HepG2 (cell line): Measurements from ENCODE around the gene IL12A. TPM values are rescaled to one million over a fixed set of nuclear protein-coding genes. Genes with fewer than 3 reads are reported as not detected.

Experiments
- AKAP8 ChIP-seq: sonication (generic); formaldehyde crosslinking; IDR thresholded peaks from 2 replicates; pipeline ENCODE4 v1.5.1; 2020; ENCODE audit warnings: mild to moderate bottlenecking, missing genetic modification reagents
- ARID5B ChIP-seq: IDR thresholded peaks from 2 replicates; pipeline ENCODE4 v1.4.0; 2020; ENCODE audit warnings: mild to moderate bottlenecking, missing genetic modification reagents
- CBX5 ChIP-seq: sonication (generic); formaldehyde crosslinking; IDR thresholded peaks from 2 replicates; pipeline ENCODE4 v1.4.0; 2020; ENCODE audit warnings: missing genetic modification reagents, borderline replicate concordance
- HNF4A ChIP-seq: sonication (generic); formaldehyde crosslinking; IDR thresholded peaks from 2 replicates; pipeline ENCODE4 v1.4.0; 2020; ENCODE audit warnings: missing genetic modification reagents
- IKZF4 ChIP-seq: sonication (generic); formaldehyde crosslinking; IDR thresholded peaks from 2 replicates; pipeline ENCODE4 v1.5.1; 2020; ENCODE audit warnings: borderline replicate concordance, mild to moderate bottlenecking, low read depth, missing genetic modification reagents; ENCODE audit errors: not compliant biosample characterization
- MTA1 ChIP-seq: sonication (generic); formaldehyde crosslinking; IDR thresholded peaks from 2 replicates; pipeline ENCODE4 v1.4.0; 2020; ENCODE audit warnings: missing genetic modification reagents, mild to moderate bottlenecking, borderline replicate concordance
- NFKBIZ ChIP-seq: IDR thresholded peaks from 2 replicates; pipeline ENCODE4 v1.6.1; 2018; ENCODE audit warnings: missing genetic modification reagents, missing compliant biosample characterization
- SOX13 ChIP-seq, 3 experiments: fragments of 450-650 bp in 1 of 3; sonication (generic) in 1 of 3; formaldehyde crosslinking in 1 of 3; IDR thresholded peaks in 2 of 3; conservative IDR thresholded peaks in 1 of 3; 2 replicates each; pipeline versions ENCODE4 v1.5.0 to v1.6.1; 2016 to 2020; ENCODE audit warnings: antibody characterized with exemption in 1 of 3, mild to moderate bottlenecking in 1 of 3, missing compliant biosample characterization in 1 of 3, missing genetic modification reagents in 1 of 3, moderate library complexity in 1 of 3
- ZNF138 ChIP-seq: sonication (generic); formaldehyde crosslinking; IDR thresholded peaks from 2 replicates; pipeline ENCODE4 v1.5.0; 2020; ENCODE audit warnings: mild to moderate bottlenecking, low read depth, missing genetic modification reagents
- ZNF446 ChIP-seq: sonication (generic); formaldehyde crosslinking; IDR thresholded peaks from 2 replicates; pipeline ENCODE4 v1.5.0; 2020; ENCODE audit warnings: mild to moderate bottlenecking, missing genetic modification reagents
- ZNF501 ChIP-seq: sonication (generic); formaldehyde crosslinking; IDR thresholded peaks from 2 replicates; pipeline ENCODE4 v1.5.1; 2020; ENCODE audit warnings: mild to moderate bottlenecking, moderate library complexity, missing genetic modification reagents
- ZNF75D ChIP-seq: sonication (generic); formaldehyde crosslinking; IDR thresholded peaks from 2 replicates; pipeline ENCODE4 v1.8.1; 2023; ENCODE audit warnings: missing genetic modification reagents, mild to moderate bottlenecking, borderline replicate concordance
- ZSCAN29 ChIP-seq: sonication (generic); formaldehyde crosslinking; conservative IDR thresholded peaks from 2 replicates; pipeline ENCODE4 v1.4.0; 2020; ENCODE audit warnings: mild to moderate bottlenecking, missing genetic modification reagents
- polyA plus RNA-seq, 8 experiments: library from polyadenylated mRNA; depleted of rRNA in 3 of 8; stranded (reverse) in 7 of 8; unstranded in 1 of 8; fragments of >200 nt; fragmentation: Illumina TruSeq in 4 of 8; extraction: Trizol in 4 of 8; gene quantifications; 2 replicates each; pipeline versions ENCODE4 v1.2.1 to v1.2.3, GENCODE V29; 2011 to 2016; ENCODE audit warnings: low read depth in 4 of 8, missing spikeins in 1 of 8, mixed read lengths in 1 of 8; ENCODE audit not compliant: insufficient read depth in 1 of 8
- total RNA-seq, 5 experiments: library from RNA; depleted of rRNA; stranded (reverse); fragments of >200 nt; fragmentation: Illumina TruSeq; extraction: Trizol; gene quantifications; 2 replicates each; pipeline ENCODE4 v1.2.3, GENCODE V29; 2016; ENCODE audit warnings: low read depth in 1 of 5
- TF ChIP-seq, protein P1 (sequence below): IDR thresholded peaks from 2 replicates; pipeline ENCODE4 v1.6.1; 2016; ENCODE audit warnings: low read depth, borderline replicate concordance
- TF ChIP-seq, protein P2 (sequence below): sonication (generic); formaldehyde crosslinking; conservative IDR thresholded peaks from 2 replicates; pipeline ENCODE4 v1.4.0; 2020; ENCODE audit warnings: missing genetic modification reagents
- TF ChIP-seq, protein P3 (sequence below): sonication (generic); formaldehyde crosslinking; IDR thresholded peaks from 2 replicates; pipeline ENCODE4 v1.4.0; 2020; ENCODE audit warnings: missing genetic modification reagents
- TF ChIP-seq, protein P4 (sequence below): IDR thresholded peaks from 2 replicates; pipeline ENCODE4 v1.6.1; 2012; ENCODE audit warnings: low read depth, low read length, improper control_type of control experiment
- TF ChIP-seq, protein P5 (sequence below): fragments of 450-650 bp; IDR thresholded peaks from 2 replicates; pipeline ENCODE4 v1.6.1; 2016

IL12A gene
- total and polyA plus RNA-seq, 2 of the 13 experiments (the other 11 are each of a cell fraction or from before 2014, with no cell fraction given): 0.36 to 1.1 TPM

DNA sequence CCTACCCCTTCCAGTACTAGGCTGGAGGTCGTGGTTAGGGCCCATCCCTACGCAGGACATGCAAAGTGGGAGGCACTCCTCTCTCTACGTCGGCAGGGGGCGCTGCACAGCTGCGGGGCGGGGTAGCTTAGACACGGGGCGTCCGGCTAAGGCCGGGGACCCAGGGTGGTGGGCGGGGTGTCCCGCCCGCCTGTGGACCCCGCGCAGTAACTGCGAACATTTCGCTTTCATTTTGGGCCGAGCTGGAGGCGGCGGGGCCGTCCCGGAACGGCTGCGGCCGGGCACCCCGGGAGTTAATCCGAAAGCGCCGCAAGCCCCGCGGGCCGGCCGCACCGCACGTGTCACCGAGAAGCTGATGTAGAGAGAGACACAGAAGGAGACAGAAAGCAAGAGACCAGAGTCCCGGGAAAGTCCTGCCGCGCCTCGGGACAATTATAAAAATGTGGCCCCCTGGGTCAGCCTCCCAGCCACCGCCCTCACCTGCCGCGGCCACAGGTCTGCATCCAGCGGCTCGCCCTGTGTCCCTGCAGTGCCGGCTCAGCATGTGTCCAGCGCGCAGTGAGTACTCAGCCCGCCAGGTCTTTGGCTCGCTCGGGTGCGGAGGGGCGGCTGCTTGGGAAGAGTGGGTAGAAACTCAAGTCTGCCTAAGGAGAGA is at the start of gene IL12A (continued):
- TF ChIP-seq HNF4A (CRISPR knock-in tag) (no peak; the same call in 1 of the 2 replicates), CBX5 (CRISPR knock-in tag) (peak; percentile 52; the same call in 1 of the 2 replicates), SOX13 (IDR thresholded peaks at IDR 0.05) (no peak), SOX13 (CRISPR knock-in tag; conservative IDR thresholded peaks at IDR 0.05 in 1 of 2, IDR thresholded peaks at IDR 0.05 in 1 of 2) (no peak), NFKBIZ (CRISPR knock-in tag) (no peak), AKAP8 (CRISPR knock-in tag) (no peak), ZNF501 (peak; percentile 53), ZSCAN29 (CRISPR knock-in tag) (no peak), ZNF75D (CRISPR knock-in tag) (no peak), IKZF4 (CRISPR knock-in tag) (no peak), ZNF138 (CRISPR knock-in tag) (0 out of 2 replicates have a peak, but pooled peaks have one; percentile 28), ARID5B (peak; percentile 35; the same call in 1 of the 2 replicates), ZNF446 (no peak), MTA1 (CRISPR knock-in tag) (0 out of 2 replicates have a peak, but pooled peaks have one; percentile 13)
- TF ChIP-seq, protein P1, sequence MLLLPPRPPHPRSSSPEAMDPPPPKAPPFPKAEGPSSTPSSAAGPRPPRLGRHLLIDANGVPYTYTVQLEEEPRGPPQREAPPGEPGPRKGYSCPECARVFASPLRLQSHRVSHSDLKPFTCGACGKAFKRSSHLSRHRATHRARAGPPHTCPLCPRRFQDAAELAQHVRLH (CRISPR knock-in tag): no peak
- TF ChIP-seq, protein P2, sequence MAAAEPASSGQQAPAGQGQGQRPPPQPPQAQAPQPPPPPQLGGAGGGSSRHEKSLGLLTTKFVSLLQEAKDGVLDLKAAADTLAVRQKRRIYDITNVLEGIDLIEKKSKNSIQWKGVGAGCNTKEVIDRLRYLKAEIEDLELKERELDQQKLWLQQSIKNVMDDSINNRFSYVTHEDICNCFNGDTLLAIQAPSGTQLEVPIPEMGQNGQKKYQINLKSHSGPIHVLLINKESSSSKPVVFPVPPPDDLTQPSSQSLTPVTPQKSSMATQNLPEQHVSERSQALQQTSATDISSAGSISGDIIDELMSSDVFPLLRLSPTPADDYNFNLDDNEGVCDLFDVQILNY (CRISPR knock-in tag): no peak
- TF ChIP-seq, protein P3, sequence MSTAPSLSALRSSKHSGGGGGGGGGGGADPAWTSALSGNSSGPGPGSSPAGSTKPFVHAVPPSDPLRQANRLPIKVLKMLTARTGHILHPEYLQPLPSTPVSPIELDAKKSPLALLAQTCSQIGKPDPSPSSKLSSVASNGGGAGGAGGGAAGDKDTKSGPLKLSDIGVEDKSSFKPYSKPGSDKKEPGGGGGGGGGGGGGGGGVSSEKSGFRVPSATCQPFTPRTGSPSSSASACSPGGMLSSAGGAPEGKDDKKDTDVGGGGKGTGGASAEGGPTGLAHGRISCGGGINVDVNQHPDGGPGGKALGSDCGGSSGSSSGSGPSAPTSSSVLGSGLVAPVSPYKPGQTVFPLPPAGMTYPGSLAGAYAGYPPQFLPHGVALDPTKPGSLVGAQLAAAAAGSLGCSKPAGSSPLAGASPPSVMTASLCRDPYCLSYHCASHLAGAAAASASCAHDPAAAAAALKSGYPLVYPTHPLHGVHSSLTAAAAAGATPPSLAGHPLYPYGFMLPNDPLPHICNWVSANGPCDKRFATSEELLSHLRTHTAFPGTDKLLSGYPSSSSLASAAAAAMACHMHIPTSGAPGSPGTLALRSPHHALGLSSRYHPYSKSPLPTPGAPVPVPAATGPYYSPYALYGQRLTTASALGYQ (CRISPR knock-in tag): no peak
- TF ChIP-seq, protein P4, sequence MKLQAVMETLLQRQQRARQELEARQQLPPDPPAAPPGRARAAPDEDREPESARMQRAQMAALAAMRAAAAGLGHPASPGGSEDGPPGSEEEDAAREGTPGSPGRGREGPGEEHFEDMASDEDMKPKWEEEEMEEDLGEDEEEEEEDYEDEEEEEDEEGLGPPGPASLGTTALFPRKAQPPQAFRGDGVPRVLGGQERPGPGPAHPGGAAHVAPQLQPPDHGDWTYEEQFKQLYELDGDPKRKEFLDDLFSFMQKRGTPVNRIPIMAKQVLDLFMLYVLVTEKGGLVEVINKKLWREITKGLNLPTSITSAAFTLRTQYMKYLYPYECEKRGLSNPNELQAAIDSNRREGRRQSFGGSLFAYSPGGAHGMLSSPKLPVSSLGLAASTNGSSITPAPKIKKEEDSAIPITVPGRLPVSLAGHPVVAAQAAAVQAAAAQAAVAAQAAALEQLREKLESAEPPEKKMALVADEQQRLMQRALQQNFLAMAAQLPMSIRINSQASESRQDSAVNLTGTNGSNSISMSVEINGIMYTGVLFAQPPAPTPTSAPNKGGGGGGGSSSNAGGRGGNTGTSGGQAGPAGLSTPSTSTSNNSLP: no peak
- TF ChIP-seq, protein P5, sequence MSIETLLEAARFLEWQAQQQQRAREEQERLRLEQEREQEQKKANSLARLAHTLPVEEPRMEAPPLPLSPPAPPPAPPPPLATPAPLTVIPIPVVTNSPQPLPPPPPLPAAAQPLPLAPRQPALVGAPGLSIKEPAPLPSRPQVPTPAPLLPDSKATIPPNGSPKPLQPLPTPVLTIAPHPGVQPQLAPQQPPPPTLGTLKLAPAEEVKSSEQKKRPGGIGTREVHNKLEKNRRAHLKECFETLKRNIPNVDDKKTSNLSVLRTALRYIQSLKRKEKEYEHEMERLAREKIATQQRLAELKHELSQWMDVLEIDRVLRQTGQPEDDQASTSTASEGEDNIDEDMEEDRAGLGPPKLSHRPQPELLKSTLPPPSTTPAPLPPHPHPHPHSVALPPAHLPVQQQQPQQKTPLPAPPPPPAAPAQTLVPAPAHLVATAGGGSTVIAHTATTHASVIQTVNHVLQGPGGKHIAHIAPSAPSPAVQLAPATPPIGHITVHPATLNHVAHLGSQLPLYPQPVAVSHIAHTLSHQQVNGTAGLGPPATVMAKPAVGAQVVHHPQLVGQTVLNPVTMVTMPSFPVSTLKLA: no peak
